H1 (cell line): ENCODE data around the gene KRTAP5-4. TPM values are rescaled to one million over a fixed set of nuclear protein-coding genes. Genes with fewer than 3 reads are reported as not detected.
"Not testable (repeated sequence)": the region's sequence is repeated elsewhere in the genome, so short reads cannot be mapped to it uniquely, and the experiment has no call there.

Experiments
- CTCF ChIA-PET: fragments of 300-600 bp; sonication (Branson Sonifier 250); formaldehyde crosslinking; loops from one replicate; lab custom pipeline; 2021; ENCODE audit not compliant: partially characterized antibody; lab: Charles Lee
- POLR2A ChIA-PET: fragments of 300-600 bp; sonication (Branson Sonifier 250); formaldehyde crosslinking; loops from one replicate; lab custom pipeline; 2021; ENCODE audit warnings: inconsistent platforms; ENCODE audit not compliant: partially characterized antibody; lab: Charles Lee
- DNase-seq, 2 experiments: peaks; one replicate each; pipeline versions ENCODE4 v3.0.0 to v3.0.0-alpha.2; 2010 to 2022; ENCODE audit warnings: low spot score in 2 of 2, low read depth in 1 of 2, mixed read lengths in 1 of 2
- FAIRE-seq: peaks from 2 replicates; lab custom pipeline; 2011; peaks lifted over from hg19 to GRCh38; lab: Jason Lieb, UNC
- H2AFZ ChIP-seq: 2 replicates; pipeline ENCODE4 v1.8.1; 2012; ENCODE audit warnings: low read length, inconsistent platforms
- H2AK5ac ChIP-seq: 2 replicates; pipeline ENCODE4 v1.6.1; 2013; ENCODE audit warnings: low read depth, low read length
- H2BK120ac ChIP-seq: replicated peaks from 2 replicates; pipeline ENCODE3; 2013; ENCODE audit warnings: low read depth, low read length, inconsistent platforms
- H2BK12ac ChIP-seq: 2 replicates; pipeline ENCODE4 v1.6.1; 2013; ENCODE audit warnings: low read depth, low read length
- H2BK15ac ChIP-seq: 2 replicates; pipeline ENCODE4 v1.6.1; 2013; ENCODE audit warnings: low read length
- H2BK20ac ChIP-seq: 2 replicates; pipeline ENCODE4 v1.6.1; 2013; ENCODE audit warnings: low read length
- H2BK5ac ChIP-seq: 2 replicates; pipeline ENCODE4 v1.6.1; 2013; ENCODE audit warnings: low read depth, low read length
- H3K14ac ChIP-seq: 2 replicates; pipeline ENCODE4 v1.6.1; 2013; ENCODE audit warnings: inconsistent platforms; ENCODE audit not compliant: insufficient read length
- H3K18ac ChIP-seq: 2 replicates; pipeline ENCODE4 v1.6.1; 2013; ENCODE audit warnings: low read length; ENCODE audit errors: extremely low read depth
- H3K23ac ChIP-seq: 2 replicates; pipeline ENCODE4 v1.6.1; 2013; ENCODE audit warnings: inconsistent platforms; ENCODE audit not compliant: insufficient read length
- H3K23me2 ChIP-seq: 2 replicates; pipeline ENCODE4 v1.6.1; 2013; ENCODE audit warnings: low read depth, low read length
- H3K27ac ChIP-seq: 2 replicates; pipeline ENCODE4 v1.6.1; 2011; ENCODE audit warnings: low read depth, low read length, inconsistent platforms
- H3K27me3 ChIP-seq, 4 experiments: replicated peaks in 1 of 4; 1 replicate in 1 of 4; 2 replicates in 3 of 4; pipeline versions ENCODE4 v1.6.1 to v1.8.1; 2011 to 2013; ENCODE audit warnings: low read length in 3 of 4, mild to moderate bottlenecking in 3 of 4, inconsistent platforms in 2 of 4, mixed read lengths in 2 of 4, moderate library complexity in 1 of 4; ENCODE audit not compliant: control insufficient read depth in 3 of 4, insufficient read depth in 3 of 4; ENCODE audit errors: extremely low read depth in 1 of 4
- H3K36me3 ChIP-seq, 4 experiments: 2 replicates each; pipeline versions ENCODE4 v1.6.1 to v1.8.1; 2011 to 2013; ENCODE audit warnings: mild to moderate bottlenecking in 4 of 4, low read length in 3 of 4, moderate library complexity in 2 of 4, control low read depth in 1 of 4, inconsistent platforms in 1 of 4; ENCODE audit not compliant: insufficient read depth in 4 of 4, control insufficient read depth in 2 of 4
- H3K4ac ChIP-seq: replicated peaks from 2 replicates; pipeline ENCODE3; 2013; ENCODE audit warnings: low read length, low read depth, mixed read lengths, inconsistent platforms; ENCODE audit not compliant: insufficient read length
- H3K4me1 ChIP-seq, 4 experiments: replicated peaks in 1 of 4; 1 replicate in 1 of 4; 2 replicates in 3 of 4; pipeline versions ENCODE4 v1.6.1 to v1.8.1; 2011 to 2013; ENCODE audit warnings: low read length in 3 of 4, inconsistent platforms in 2 of 4, mixed read lengths in 1 of 4; ENCODE audit not compliant: insufficient read depth in 4 of 4, control insufficient read depth in 3 of 4
- H3K4me2 ChIP-seq, 2 experiments: 2 replicates each; pipeline versions ENCODE4 v1.6.1 to v1.8.1; 2011 to 2013; ENCODE audit warnings: low read depth in 2 of 2, low read length in 2 of 2, control low read depth in 1 of 2, inconsistent platforms in 1 of 2, mild to moderate bottlenecking in 1 of 2; ENCODE audit not compliant: insufficient read depth in 1 of 2
- H3K4me3 ChIP-seq, 4 experiments: fragments of 200-600, 300-600 bp in 1 of 4; sonication (generic), shearing (Covaris generic), sonication (Bioruptor Twin) in 1 of 4; 2 replicates each; pipeline versions ENCODE4 v1.5.1 to v1.8.1; 2011 to 2016; ENCODE audit warnings: low read length in 4 of 4, low read depth in 3 of 4, control low read depth in 2 of 4, inconsistent platforms in 2 of 4, mild to moderate bottlenecking in 2 of 4, mixed read lengths in 1 of 4, moderate library complexity in 1 of 4; ENCODE audit not compliant: insufficient read depth in 2 of 4; ENCODE audit errors: extremely low read depth in 1 of 4
- H3K56ac ChIP-seq: replicated peaks from 2 replicates; pipeline ENCODE3; 2013; ENCODE audit warnings: low read depth, mild to moderate bottlenecking, mixed read lengths, low read length, inconsistent platforms; ENCODE audit not compliant: insufficient read length
- H3K79me1 ChIP-seq: 2 replicates; pipeline ENCODE4 v1.6.1; 2013; ENCODE audit warnings: low read depth, low read length, control low read depth
- H3K79me2 ChIP-seq, 2 experiments: 2 replicates each; pipeline versions ENCODE4 v1.6.1 to v1.8.1; 2012 to 2013; ENCODE audit warnings: low read length in 2 of 2, mild to moderate bottlenecking in 2 of 2, inconsistent platforms in 1 of 2; ENCODE audit not compliant: insufficient read depth in 2 of 2, control insufficient read depth in 1 of 2
- H3K9ac ChIP-seq, 4 experiments: replicated peaks in 1 of 4; 1 replicate in 1 of 4; 2 replicates in 3 of 4; pipeline versions ENCODE4 v1.6.1 to v1.8.1; 2011 to 2013; ENCODE audit warnings: low read depth in 3 of 4, low read length in 3 of 4, control low read depth in 2 of 4, mild to moderate bottlenecking in 2 of 4, moderate library complexity in 2 of 4, inconsistent platforms in 1 of 4; ENCODE audit errors: extremely low read depth in 1 of 4
- H3K9me3 ChIP-seq, 2 experiments: 2 replicates each; pipeline versions ENCODE4 v1.6.1 to v1.8.1; 2012 to 2013; ENCODE audit warnings: mild to moderate bottlenecking in 2 of 2, moderate library complexity in 2 of 2, control low read depth in 1 of 2, inconsistent platforms in 1 of 2, low read depth in 1 of 2, low read length in 1 of 2, mixed read lengths in 1 of 2; ENCODE audit not compliant: insufficient read depth in 2 of 2
- H4K20me1 ChIP-seq, 2 experiments: replicated peaks in 1 of 2; 2 replicates each; pipeline versions ENCODE3 to v1.8.1; 2011 to 2013; ENCODE audit warnings: inconsistent platforms in 2 of 2, low read length in 2 of 2, mild to moderate bottlenecking in 1 of 2; ENCODE audit not compliant: insufficient read depth in 2 of 2, control insufficient read depth in 1 of 2
- H4K5ac ChIP-seq: 2 replicates; pipeline ENCODE4 v1.6.1; 2013; ENCODE audit warnings: low read length, low read depth, mixed read lengths, inconsistent platforms; ENCODE audit not compliant: insufficient read length
- H4K8ac ChIP-seq: 2 replicates; pipeline ENCODE4 v1.8.0; 2013; ENCODE audit warnings: mild to moderate bottlenecking, moderate library complexity, low read length, inconsistent platforms; ENCODE audit not compliant: insufficient read depth; ENCODE audit errors: extremely low read depth
- H4K91ac ChIP-seq: replicated peaks from 2 replicates; pipeline ENCODE3; 2013; ENCODE audit warnings: low read length, mixed read lengths, inconsistent platforms; ENCODE audit not compliant: insufficient read length
- WGBS, 2 experiments: shearing (Covaris generic) in 1 of 2; methylation state at CpG; one replicate each; pipeline versions ENCODE4 v1.1.6 to v1.1.7; 2013 to 2015; ENCODE audit warnings: low lambda C conversion rate in 2 of 2, mixed read lengths in 2 of 2, inconsistent platforms in 1 of 2, low coverage in 1 of 2, missing lambda C conversion rate in 1 of 2; ENCODE audit not compliant: insufficient replicate concordance in 2 of 2, insufficient coverage in 1 of 2, insufficient read length in 1 of 2; ENCODE audit errors: extremely low coverage in 1 of 2, missing lambda C conversion rate in 1 of 2; 5-methylcytosine and 5-hydroxymethylcytosine counted together
- polyA plus RNA-seq, 7 experiments: library from polyadenylated mRNA; depleted of rRNA in 3 of 7; stranded (reverse) in 5 of 7; unstranded in 2 of 7; fragments of >200 nt in 5 of 7; fragments of 200-250 nt in 2 of 7; gene quantifications; 1 replicate in 5 of 7; 2 replicates in 1 of 7; 4 replicates in 1 of 7; pipeline versions ENCODE4 v1.2.1 to v1.2.3, GENCODE V29; 2011 to 2013; ENCODE audit warnings: missing spikeins in 2 of 7, mixed read lengths in 2 of 7
- total RNA-seq: library from RNA; stranded (reverse); fragmentation: NEBNext Ultra II Directional; extraction: Animal tissue kit (Norgen Biotek cat#: 25700); gene quantifications from 2 replicates; pipeline ENCODE4 v1.2.1, GENCODE V29; 2021
- TF ChIP-seq, protein P1 (sequence below): IDR thresholded peaks from 2 replicates; pipeline ENCODE4 v1.6.1; 2012; ENCODE audit warnings: inconsistent platforms

The KRTAP5-4 gene
- total and polyA plus RNA-seq, 2 of the 8 experiments (the other 6 are each of a cell fraction or from before 2014, with no cell fraction given): not detected

GRCh38 chr11:1596576-1597121 is 25.3 kb downstream of the KRTAP5-4 start:
- peak overlapping the region; percentile 93 for H2AFZ ChIP-seq
- not testable (repeated sequence) for H4K20me1 ChIP-seq, H2BK120ac ChIP-seq, H3K56ac ChIP-seq, H3K23ac ChIP-seq, H3K79me1 ChIP-seq, H3K27me3 ChIP-seq, H2BK20ac ChIP-seq, H3K36me3 ChIP-seq, H3K79me2 ChIP-seq, H3K27ac ChIP-seq, H3K14ac ChIP-seq, H4K91ac ChIP-seq, DNase-seq, H3K4ac ChIP-seq, H3K9me3 ChIP-seq, H3K9ac ChIP-seq, FAIRE-seq, H3K23me2 ChIP-seq, H4K8ac ChIP-seq, H2AK5ac ChIP-seq
- ChIA-PET POLR2A (interaction anchor here (1.1 to 1.4 kb wide), 2 partner anchors 22 to 32 kb away, joined by 3 to 6 read pairs; no protein-coding TSS in a partner anchor), CTCF (interaction anchor here (1.3 to 7.7 kb wide), 14 partner anchors 13 to 91 kb away, joined by 3 to 95 read pairs (median 10); partner anchors contain the start of gene KRTAP5-5)
- 0 out of 8 replicates have a peak overlapping the region, but pooled peaks of 1 of the 4 experiments have one; percentile 10 for H3K4me3 ChIP-seq
- peak overlapping the region; percentile 71; the same call in 1 of the 2 replicates for H3K18ac ChIP-seq
- peak overlapping the region; percentile 47 for H4K5ac ChIP-seq
- peak overlapping the region; percentile 37 to 59 for H3K4me2 ChIP-seq
- H3K4me1 ChIP-seq: peaks cover 2 to 13% (median 5%) of the 10 kb centered on the region in 4 experiments
- peak overlapping the region; percentile 40; the same call in 1 of the 2 replicates for H2BK15ac ChIP-seq
- peak overlapping the region; percentile 96; the same call in 1 of the 2 replicates for H2BK12ac ChIP-seq
- H2BK5ac ChIP-seq: peak overlapping the region; percentile 44; the same call in 1 of the 2 replicates
- 31% methylated on average over 19 of the region's 19 CpGs; no CpG with 5 or more reads in 1 of the 2 experiments for WGBS, 2 experiments
- TF ChIP-seq, protein P1, sequence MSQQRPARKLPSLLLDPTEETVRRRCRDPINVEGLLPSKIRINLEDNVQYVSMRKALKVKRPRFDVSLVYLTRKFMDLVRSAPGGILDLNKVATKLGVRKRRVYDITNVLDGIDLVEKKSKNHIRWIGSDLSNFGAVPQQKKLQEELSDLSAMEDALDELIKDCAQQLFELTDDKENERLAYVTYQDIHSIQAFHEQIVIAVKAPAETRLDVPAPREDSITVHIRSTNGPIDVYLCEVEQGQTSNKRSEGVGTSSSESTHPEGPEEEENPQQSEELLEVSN: peak; percentile 46; the same call in 1 of the 2 replicates
- TF ChIP-seq, all 59 proteins: peak for 1; not testable (repeated sequence) for 58
